HL-60 (cell line): ENCODE results near the gene SNCA.

Experiments used
- TF ChIP-seq, protein P1 (sequence below): IDR thresholded peaks from one replicate; pipeline ENCODE4 v1.5.1; 2011; ENCODE audit warnings: low read length, control low read depth, inconsistent platforms; ENCODE audit not compliant: insufficient read depth
- TF ChIP-seq, protein P2 (sequence below): IDR thresholded peaks from 2 replicates; pipeline ENCODE4 v1.6.1; 2012; ENCODE audit warnings: low read depth; ENCODE audit not compliant: insufficient replicate concordance

DNA sequence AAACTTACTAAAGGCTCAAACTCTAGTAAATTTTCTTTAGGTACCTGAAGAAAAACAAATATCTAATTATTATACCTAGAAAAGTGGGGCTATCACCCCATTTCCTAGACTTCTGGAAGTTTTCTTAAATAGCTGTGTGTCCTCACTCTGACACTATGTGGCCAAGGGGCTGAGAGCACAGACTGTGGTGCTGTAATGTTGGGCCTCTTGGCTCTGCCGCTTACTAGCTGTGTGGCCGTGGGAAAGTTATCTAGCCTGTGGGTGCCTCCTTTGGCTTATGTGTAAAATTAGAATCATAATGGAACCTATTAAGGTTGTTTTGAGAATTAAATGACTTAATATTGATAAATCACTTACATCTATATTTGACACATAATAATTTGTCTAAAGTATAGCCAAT lies 114.4 kb downstream of the SNCA start:
- TF ChIP-seq, protein P1, sequence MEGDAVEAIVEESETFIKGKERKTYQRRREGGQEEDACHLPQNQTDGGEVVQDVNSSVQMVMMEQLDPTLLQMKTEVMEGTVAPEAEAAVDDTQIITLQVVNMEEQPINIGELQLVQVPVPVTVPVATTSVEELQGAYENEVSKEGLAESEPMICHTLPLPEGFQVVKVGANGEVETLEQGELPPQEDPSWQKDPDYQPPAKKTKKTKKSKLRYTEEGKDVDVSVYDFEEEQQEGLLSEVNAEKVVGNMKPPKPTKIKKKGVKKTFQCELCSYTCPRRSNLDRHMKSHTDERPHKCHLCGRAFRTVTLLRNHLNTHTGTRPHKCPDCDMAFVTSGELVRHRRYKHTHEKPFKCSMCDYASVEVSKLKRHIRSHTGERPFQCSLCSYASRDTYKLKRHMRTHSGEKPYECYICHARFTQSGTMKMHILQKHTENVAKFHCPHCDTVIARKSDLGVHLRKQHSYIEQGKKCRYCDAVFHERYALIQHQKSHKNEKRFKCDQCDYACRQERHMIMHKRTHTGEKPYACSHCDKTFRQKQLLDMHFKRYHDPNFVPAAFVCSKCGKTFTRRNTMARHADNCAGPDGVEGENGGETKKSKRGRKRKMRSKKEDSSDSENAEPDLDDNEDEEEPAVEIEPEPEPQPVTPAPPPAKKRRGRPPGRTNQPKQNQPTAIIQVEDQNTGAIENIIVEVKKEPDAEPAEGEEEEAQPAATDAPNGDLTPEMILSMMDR: no peak
- TF ChIP-seq, protein P2, sequence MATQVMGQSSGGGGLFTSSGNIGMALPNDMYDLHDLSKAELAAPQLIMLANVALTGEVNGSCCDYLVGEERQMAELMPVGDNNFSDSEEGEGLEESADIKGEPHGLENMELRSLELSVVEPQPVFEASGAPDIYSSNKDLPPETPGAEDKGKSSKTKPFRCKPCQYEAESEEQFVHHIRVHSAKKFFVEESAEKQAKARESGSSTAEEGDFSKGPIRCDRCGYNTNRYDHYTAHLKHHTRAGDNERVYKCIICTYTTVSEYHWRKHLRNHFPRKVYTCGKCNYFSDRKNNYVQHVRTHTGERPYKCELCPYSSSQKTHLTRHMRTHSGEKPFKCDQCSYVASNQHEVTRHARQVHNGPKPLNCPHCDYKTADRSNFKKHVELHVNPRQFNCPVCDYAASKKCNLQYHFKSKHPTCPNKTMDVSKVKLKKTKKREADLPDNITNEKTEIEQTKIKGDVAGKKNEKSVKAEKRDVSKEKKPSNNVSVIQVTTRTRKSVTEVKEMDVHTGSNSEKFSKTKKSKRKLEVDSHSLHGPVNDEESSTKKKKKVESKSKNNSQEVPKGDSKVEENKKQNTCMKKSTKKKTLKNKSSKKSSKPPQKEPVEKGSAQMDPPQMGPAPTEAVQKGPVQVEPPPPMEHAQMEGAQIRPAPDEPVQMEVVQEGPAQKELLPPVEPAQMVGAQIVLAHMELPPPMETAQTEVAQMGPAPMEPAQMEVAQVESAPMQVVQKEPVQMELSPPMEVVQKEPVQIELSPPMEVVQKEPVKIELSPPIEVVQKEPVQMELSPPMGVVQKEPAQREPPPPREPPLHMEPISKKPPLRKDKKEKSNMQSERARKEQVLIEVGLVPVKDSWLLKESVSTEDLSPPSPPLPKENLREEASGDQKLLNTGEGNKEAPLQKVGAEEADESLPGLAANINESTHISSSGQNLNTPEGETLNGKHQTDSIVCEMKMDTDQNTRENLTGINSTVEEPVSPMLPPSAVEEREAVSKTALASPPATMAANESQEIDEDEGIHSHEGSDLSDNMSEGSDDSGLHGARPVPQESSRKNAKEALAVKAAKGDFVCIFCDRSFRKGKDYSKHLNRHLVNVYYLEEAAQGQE: no peak
